DMS53 (cell line): ENCODE measurements around the gene PNPLA3.

Experiments
- DNase-seq: peaks from one replicate; lab custom pipeline; 2025; lab: John Stamatoyannopoulos, UW

Gene PNPLA3

GRCh38 chr22:43993072-43993760 lies 69.6 kb downstream of the PNPLA3 start:
- DNase-seq = peak; percentile 71

DNA sequence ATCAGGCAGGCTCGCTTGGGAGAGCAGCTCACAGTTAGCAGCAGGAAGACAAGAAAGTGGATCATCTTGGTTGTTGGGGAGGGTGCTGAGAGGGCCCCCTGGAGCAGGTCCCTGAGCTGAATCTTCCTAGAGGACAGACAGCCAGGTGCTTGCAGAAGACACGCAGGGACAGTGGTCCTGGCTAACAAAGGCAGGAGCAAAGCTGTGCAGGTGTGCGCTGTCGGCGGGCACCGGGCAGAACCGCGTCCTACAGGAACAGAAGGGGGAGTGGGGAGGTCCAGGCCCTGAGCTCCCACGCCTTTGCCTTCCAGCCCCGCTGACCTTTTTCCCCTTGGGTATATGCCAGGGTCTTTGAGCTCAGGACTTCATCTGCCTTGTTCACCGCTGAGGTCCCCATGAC lies 70.4 kb downstream of the PNPLA3 start:
- no peak for DNase-seq

DNA sequence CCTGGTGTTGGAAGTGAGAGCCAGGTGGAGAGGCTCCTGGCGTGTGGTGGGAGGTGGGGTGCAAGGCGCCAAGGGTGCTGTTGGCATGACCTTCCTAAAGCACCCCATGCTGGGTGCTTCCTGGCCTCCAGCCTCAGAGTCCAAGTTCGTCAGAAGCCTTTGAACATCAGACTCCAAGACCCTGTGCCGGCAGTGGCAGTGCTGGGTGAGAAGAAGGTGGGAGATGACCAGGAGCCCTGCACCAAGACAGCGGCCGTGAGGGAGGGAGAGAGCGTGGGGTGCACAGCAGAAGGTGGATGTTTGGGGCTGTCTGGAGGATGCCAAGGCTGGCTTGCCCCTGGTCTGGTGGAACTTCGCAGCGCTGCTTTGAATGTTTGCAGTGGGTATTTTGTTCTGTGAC lies 70.8 kb downstream of the PNPLA3 start:
- DNase-seq = no peak

DNA sequence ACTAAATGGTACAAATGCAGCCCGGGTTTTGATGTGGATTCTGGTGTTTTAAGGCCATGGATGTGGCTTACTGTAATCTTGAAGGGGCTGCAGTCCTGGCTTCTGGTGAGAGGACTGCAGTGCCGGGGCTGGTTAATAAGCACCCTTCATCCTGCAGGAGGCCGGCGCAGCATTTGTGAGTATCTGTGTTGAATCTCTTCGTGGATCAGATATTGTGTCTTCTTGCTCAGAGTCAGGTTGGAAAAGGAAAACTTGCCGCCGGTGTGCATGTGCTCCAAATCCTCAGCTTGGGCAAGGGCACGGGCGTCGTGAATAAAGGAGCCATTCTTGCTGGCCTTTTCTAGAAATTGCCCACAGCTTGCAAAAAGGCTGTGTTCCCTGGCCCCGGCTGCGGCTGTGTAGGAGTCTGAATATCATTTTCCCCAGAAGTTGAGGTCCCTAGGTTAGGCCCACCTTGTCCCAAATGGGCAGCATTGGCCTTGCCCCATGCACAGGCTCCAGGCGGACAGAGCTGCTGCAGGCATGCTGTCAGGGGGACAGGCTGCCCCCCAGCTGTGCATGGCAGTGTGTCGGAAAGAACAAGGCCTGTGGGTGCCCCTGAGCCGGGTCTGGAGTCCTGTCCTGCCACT lies 71.6 kb downstream of the PNPLA3 start:
- no peak for DNase-seq

DNA sequence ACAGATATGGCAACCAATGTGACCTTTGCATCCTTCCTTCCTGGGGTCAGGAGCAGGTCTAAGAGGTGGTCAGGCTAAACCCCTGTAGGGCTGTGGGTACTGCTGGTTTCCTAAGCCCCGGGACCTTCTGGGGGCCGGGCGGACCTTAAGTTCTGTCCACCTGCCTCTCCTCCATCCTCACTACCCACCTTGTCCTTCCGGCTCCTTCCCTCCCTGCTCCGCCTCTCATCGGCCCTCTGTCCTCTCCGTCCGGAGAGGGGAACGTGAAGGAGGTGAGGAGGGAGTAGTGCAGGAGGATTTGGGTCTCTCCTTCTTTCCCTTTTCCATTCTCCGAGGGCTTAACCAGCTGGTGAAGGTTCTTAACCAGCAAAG lies 72.2 kb downstream of the PNPLA3 start:
- DNase-seq = no peak

DNA sequence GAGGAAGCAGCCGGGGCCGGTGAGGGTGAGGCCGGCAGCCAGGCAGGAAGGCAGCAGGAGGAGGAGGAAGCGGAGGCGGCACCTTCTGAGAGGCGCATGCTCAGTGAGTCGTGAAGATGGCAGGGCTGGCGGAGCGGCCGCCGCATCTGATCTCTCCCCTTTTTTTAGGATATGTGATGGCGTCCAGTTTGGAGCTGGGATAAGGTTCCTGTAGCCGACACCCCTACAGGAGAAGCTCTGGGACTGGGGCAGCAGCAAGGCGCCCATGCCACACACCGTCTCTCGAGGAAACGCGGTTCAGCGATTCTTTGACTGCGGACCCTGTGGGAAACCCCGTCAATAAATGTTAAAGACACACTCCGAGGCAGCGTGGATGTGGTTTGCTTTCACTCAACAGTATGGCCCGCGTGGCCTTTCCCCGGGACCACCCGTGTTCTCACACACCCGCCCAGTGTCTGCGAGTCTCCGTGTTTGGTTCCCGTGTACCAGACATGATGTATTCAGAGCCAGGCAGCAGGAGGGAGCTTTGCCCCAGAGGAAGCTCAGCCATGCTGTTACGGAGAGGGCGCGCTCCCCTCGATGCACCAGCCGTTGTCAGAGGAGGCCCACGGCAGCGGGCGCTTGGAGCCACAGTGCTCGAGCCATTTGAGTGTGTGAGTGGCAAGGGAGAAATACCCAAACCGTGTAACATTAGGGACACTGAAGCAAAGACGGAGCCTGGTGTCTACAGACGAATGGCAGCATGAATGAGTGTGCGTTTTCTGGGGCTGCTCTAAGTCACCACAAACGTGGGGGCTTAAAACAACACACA lies 72.8 kb downstream of the PNPLA3 start:
- DNase-seq = no peak

- DNase-seq = no peak
These were observed 73.3 kb downstream of the PNPLA3 start for GRCh38 chr22:43996981-43997265.
